Activated B cell treated with CpG ODN at 0.5 μM for 24 hours (primary cell): ENCODE data around the gene LY86. TPM values are rescaled to one million over a fixed set of nuclear protein-coding genes. Genes with fewer than 3 reads are reported as not detected.
A peak's percentile ranks its signal among the peaks of the same experiment; 100 is the strongest.

Experiments
- ATAC-seq: fragments of 200-7000 bp; cut with Tn5 transposase; one replicate; pipeline ENCODE4 v1.10.0; 2021; ENCODE audit warnings: low read depth, mild to moderate bottlenecking, moderate library complexity
- CTCF ChIA-PET: fragments of 350-600 bp; sonication (Branson Sonifier 250); formaldehyde crosslinking; loops from one replicate; lab custom pipeline; 2021; ENCODE audit warnings: antibody characterized with exemption; lab: Charles Lee
- POLR2A ChIA-PET: fragments of 350-600 bp; sonication (Branson Sonifier 250); formaldehyde crosslinking; loops from one replicate; lab custom pipeline; 2021; ENCODE audit warnings: antibody characterized with exemption; lab: Charles Lee
- DNase-seq: peaks from one replicate; pipeline ENCODE4 v3.0.0; 2022
- H3K27ac Mint-ChIP-seq: one replicate; pipeline ENCODE4 v1.8.0; 2020; ENCODE audit warnings: mixed read lengths
- H3K27me3 Mint-ChIP-seq: one replicate; pipeline ENCODE4 v1.8.0; 2021; ENCODE audit warnings: mixed read lengths
- H3K36me3 Mint-ChIP-seq: one replicate; pipeline ENCODE4 v1.8.0; 2021; ENCODE audit warnings: low read depth, mixed read lengths
- H3K4me1 Mint-ChIP-seq: one replicate; pipeline ENCODE4 v1.8.0; 2021; ENCODE audit warnings: mixed read lengths
- H3K4me3 Mint-ChIP-seq: one replicate; pipeline ENCODE4 v1.8.0; 2020; ENCODE audit warnings: mild to moderate bottlenecking, mixed read lengths
- H3K9me3 Mint-ChIP-seq: one replicate; pipeline ENCODE4 v1.8.0; 2020; ENCODE audit warnings: mixed read lengths
- CTCF ChIP-seq: fragments of 200-600 bp; IDR thresholded peaks from one replicate; pipeline ENCODE4 v1.8.0; 2022; ENCODE audit warnings: antibody characterized with exemption, mild to moderate bottlenecking
- intact Hi-C: fragments of 100-400 bp; cut with micrococcal nuclease; formaldehyde crosslinking; loops from one replicate; pipeline ENCODE4 v1.15.1; 2024
- total RNA-seq: library from RNA; stranded (reverse); gene quantifications from 2 replicates; pipeline ENCODE4 v1.2.3, GENCODE V29; 2022

LY86 gene
- total RNA-seq, 1 donor from 2014 or later: 58.1 TPM

- ChIA-PET CTCF (interaction anchor here (0.9 to 2.0 kb wide), 5 partner anchors 21 to 71 kb away, joined by 3 to 11 read pairs (median 4); no protein-coding TSS in a partner anchor), POLR2A (interaction anchor here (0.5 to 8.6 kb wide), 19 partner anchors 10 to 845 kb away, joined by 3 to 100 read pairs (median 4); partner anchors contain the start of genes CAGE1 and RIOK1)
- peak; percentile 37 for ATAC-seq
These were observed 597 bp downstream of the LY86 start for GRCh38 chr6:6588924-6589709.

GRCh38 chr6:6590530-6590929, 2.0 kb downstream of the LY86 start:
- H3K4me1 Mint-ChIP-seq: peaks cover 99% of the 10 kb centered on the region
- ChIA-PET CTCF (no interaction called here), POLR2A (interaction anchor here (0.7 to 8.6 kb wide), 2 partner anchors 20 to 56 kb away, joined by 3 to 100 read pairs; no protein-coding TSS in a partner anchor)
- peak overlapping the region; percentile 96 for H3K4me3 Mint-ChIP-seq
- peaks cover 45% of the 10 kb centered on the region for H3K36me3 Mint-ChIP-seq
- no peaks in the 10 kb centered on the region for H3K9me3 Mint-ChIP-seq
- TF ChIP-seq CTCF: no peak
- intact Hi-C loops: no loop called here
- DNase-seq: no peak
- no peaks in the 10 kb centered on the region for H3K27me3 Mint-ChIP-seq
- peak overlapping the region; percentile 98 for H3K27ac Mint-ChIP-seq
- ATAC-seq: no peak

More at GRCh38 chr6:6588924-6589709, 597 bp downstream of the LY86 start:
- intact Hi-C loops: loop anchor here (1.0 to 5.0 kb wide), 8 partner anchors 18 to 518 kb away; partner anchors contain the start of gene RREB1
- peaks cover 37% of the 10 kb centered on the region for H3K36me3 Mint-ChIP-seq
- H3K4me3 Mint-ChIP-seq: peak overlapping the region; percentile 96
- peak overlapping the region; percentile 98 for H3K27ac Mint-ChIP-seq
- no peak for DNase-seq
- no peaks in the 10 kb centered on the region for H3K27me3 Mint-ChIP-seq
- TF ChIP-seq CTCF: no peak
- peaks cover 98% of the 10 kb centered on the region for H3K4me1 Mint-ChIP-seq
- H3K9me3 Mint-ChIP-seq: no peaks in the 10 kb centered on the region

- peak; percentile 42 for ATAC-seq
- CTCF ChIA-PET: interaction anchor here (2.5 kb wide), 1 partner anchor 19 kb away, joined by 7 read pairs; no protein-coding TSS in a partner anchor
These were observed 3.4 kb downstream of the LY86 start for GRCh38 chr6:6591778-6592465.

GRCh38 chr6:6592826-6593475, 4.4 kb downstream of the LY86 start:
- H3K36me3 Mint-ChIP-seq: peaks cover 59% of the 10 kb centered on the region
- H3K9me3 Mint-ChIP-seq: no peaks in the 10 kb centered on the region
- no peak for ATAC-seq
- POLR2A ChIA-PET: interaction anchor here (0.7 to 8.6 kb wide), 2 partner anchors 17 to 74 kb away, joined by 3 to 100 read pairs; no protein-coding TSS in a partner anchor
- H3K4me1 Mint-ChIP-seq: peaks cover 99% of the 10 kb centered on the region
- CTCF ChIA-PET: interaction anchor here (1.2 to 2.5 kb wide), 3 partner anchors 12 to 18 kb away, joined by 3 to 7 read pairs (median 3); no protein-coding TSS in a partner anchor
- no peak for TF ChIP-seq CTCF
- no peak for DNase-seq
- peak overlapping the region; percentile 96 for H3K4me3 Mint-ChIP-seq
- peak overlapping the region; percentile 98 for H3K27ac Mint-ChIP-seq
- H3K27me3 Mint-ChIP-seq: no peaks in the 10 kb centered on the region
- intact Hi-C loops: loop anchor here (1.0 kb wide), 3 partner anchors 7 to 262 kb away; no protein-coding TSS in a partner anchor

More at GRCh38 chr6:6591778-6592465, 3.4 kb downstream of the LY86 start:
- Mint-ChIP-seq H3K9me3 (no peaks in the 10 kb centered on the region), H3K4me1 (peaks cover 99% of the 10 kb centered on the region), H3K36me3 (peaks cover 56% of the 10 kb centered on the region), H3K4me3 (peak overlapping the region; percentile 96), H3K27me3 (no peaks in the 10 kb centered on the region), H3K27ac (peak overlapping the region; percentile 98)
- no peak for TF ChIP-seq CTCF
- no peak for DNase-seq
- intact Hi-C loops: loop anchor here (1.0 kb wide), 3 partner anchors 8 to 261 kb away; no protein-coding TSS in a partner anchor
- POLR2A ChIA-PET: interaction anchor here (1.0 to 8.6 kb wide), 3 partner anchors 13 to 67 kb away, joined by 4 to 100 read pairs (median 6); no protein-coding TSS in a partner anchor
